Measurements from ENCODE around the gene ARMC2. TPM values are rescaled to one million over a fixed set of nuclear protein-coding genes. Genes with fewer than 3 reads are reported as not detected.

The ARMC2 gene
- total RNA-seq, 1 donor from 2014 or later, result 11.5 TPM

- no peak for DNase-seq (ENCODE audit: extremely low spot score in 2 of 2)
- H3K36me3 ChIP-seq, result peaks cover 0 to 87% of the 10 kb centered on the region in 2 donors
- no peaks in the 10 kb centered on the region for H3K9me3 ChIP-seq
- no peaks in the 10 kb centered on the region for H3K27me3 ChIP-seq
- intact Hi-C loops (cut with DNase I), result no loop called here
- H3K27ac ChIP-seq, result no peak overlapping the region
- no peaks in the 10 kb centered on the region for H3K4me1 ChIP-seq
- TF ChIP-seq, protein P1, sequence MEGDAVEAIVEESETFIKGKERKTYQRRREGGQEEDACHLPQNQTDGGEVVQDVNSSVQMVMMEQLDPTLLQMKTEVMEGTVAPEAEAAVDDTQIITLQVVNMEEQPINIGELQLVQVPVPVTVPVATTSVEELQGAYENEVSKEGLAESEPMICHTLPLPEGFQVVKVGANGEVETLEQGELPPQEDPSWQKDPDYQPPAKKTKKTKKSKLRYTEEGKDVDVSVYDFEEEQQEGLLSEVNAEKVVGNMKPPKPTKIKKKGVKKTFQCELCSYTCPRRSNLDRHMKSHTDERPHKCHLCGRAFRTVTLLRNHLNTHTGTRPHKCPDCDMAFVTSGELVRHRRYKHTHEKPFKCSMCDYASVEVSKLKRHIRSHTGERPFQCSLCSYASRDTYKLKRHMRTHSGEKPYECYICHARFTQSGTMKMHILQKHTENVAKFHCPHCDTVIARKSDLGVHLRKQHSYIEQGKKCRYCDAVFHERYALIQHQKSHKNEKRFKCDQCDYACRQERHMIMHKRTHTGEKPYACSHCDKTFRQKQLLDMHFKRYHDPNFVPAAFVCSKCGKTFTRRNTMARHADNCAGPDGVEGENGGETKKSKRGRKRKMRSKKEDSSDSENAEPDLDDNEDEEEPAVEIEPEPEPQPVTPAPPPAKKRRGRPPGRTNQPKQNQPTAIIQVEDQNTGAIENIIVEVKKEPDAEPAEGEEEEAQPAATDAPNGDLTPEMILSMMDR (IDR thresholded peaks at IDR 0.05), result no peak
- TF ChIP-seq POLR2A (IDR thresholded peaks at IDR 0.05) (no peak), POLR2AphosphoS5 (IDR thresholded peaks at IDR 0.05; ENCODE audit: insufficient read depth in 1 of 2, low read depth in 1 of 2) (no peak)
- H3K4me3 ChIP-seq, result no peak overlapping the region
Measured at GRCh38 chr6:108989700-108990099, 141.5 kb downstream of the ARMC2 start.

DNA sequence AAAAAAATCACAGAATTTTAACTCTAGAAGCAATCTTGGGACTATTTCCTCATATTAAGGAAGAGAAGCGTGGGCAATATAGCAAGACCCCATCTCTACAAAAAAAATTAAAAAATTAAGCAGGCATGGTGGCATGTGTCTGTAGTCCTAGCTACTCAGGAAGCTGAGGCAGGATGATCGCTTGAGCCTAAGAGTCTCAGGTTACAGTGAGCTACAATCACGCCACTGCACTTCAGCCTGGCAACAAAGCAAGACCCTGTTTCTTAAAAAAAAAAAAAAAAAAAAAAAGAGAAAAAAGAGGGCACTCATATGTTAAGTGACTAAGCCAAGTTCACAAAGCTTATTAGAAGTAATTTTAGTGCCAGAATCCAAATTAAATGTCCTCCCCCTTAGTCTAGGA lies 145.7 kb downstream of the ARMC2 start:
- Histone ChIP-seq H3K9me3 (no peaks in the 10 kb centered on the region), H3K36me3 (peaks cover 0 to 66% of the 10 kb centered on the region in 2 donors), H3K4me3 (no peak overlapping the region), H3K27ac (no peak overlapping the region), H3K4me1 (no peaks in the 10 kb centered on the region), H3K27me3 (no peaks in the 10 kb centered on the region)
- no peak for DNase-seq (ENCODE audit: extremely low spot score in 2 of 2)
- intact Hi-C loops (cut with DNase I), result no loop called here
- TF ChIP-seq, protein P1 (IDR thresholded peaks at IDR 0.05), result no peak
- TF ChIP-seq POLR2A (IDR thresholded peaks at IDR 0.05) (no peak), POLR2AphosphoS5 (IDR thresholded peaks at IDR 0.05; ENCODE audit: insufficient read depth in 1 of 2, low read depth in 1 of 2) (no peak)

DNA sequence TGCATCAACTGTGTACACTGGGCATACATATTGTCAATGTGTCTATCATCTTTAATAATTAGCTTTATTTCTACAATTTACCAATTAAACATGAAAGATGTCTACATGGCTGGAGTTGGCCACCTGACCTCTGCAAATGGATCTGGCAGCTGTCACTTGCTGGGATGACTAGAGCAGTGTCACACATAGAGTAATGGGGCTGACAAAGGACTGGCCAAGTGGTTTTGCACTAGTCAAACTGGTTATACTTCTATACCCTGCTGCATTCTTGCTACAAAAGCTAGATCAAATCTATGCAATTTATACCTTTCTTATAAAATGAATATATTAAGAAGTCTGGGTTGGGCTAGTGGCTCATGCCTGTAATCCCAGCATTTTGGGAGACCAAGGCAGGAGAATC lies 147.1 kb downstream of the ARMC2 start:
- no peaks in the 10 kb centered on the region for H3K27me3 ChIP-seq
- no peak overlapping the region for H3K27ac ChIP-seq

DNA sequence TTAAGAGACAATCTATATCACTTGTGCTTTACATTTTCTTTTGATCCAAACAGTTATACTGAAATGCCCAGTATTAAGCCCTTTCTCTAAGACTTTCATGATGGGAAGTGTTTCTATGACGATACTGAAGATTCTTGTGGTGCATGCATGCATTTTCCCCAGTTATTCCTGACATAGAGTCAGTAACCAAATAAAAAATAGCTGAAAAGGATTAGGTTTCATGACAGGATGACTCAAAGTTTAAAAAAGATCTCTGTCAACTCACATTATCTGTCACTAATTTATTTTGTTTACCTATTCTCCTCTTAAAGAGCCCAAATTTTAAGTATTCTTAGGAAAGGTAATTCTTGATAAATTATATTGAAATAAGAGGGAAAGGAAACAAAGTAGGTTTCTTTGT lies 148.0 kb downstream of the ARMC2 start:
- no peak overlapping the region for H3K27ac ChIP-seq
- no peak overlapping the region for H3K4me3 ChIP-seq
- peaks cover 14% of the 10 kb centered on the region for H3K4me1 ChIP-seq
- no peak for DNase-seq (ENCODE audit: extremely low spot score in 2 of 2)
- no peaks in the 10 kb centered on the region for H3K27me3 ChIP-seq
- H3K9me3 ChIP-seq, result no peaks in the 10 kb centered on the region
- H3K36me3 ChIP-seq, result peaks cover 0 to 57% of the 10 kb centered on the region in 2 donors
- intact Hi-C loops (cut with DNase I), result no loop called here
- TF ChIP-seq POLR2A (IDR thresholded peaks at IDR 0.05) (no peak), POLR2AphosphoS5 (IDR thresholded peaks at IDR 0.05; ENCODE audit: insufficient read depth in 1 of 2, low read depth in 1 of 2) (no peak)
- TF ChIP-seq, protein P1 (IDR thresholded peaks at IDR 0.05), result no peak

More for the DNA sequence above, 147.1 kb downstream of the ARMC2 start:
- intact Hi-C loops (cut with DNase I), result no loop called here
- no peak for TF ChIP-seq POLR2A (IDR thresholded peaks at IDR 0.05)
- no peak for TF ChIP-seq POLR2AphosphoS5 (IDR thresholded peaks at IDR 0.05; ENCODE audit: insufficient read depth in 1 of 2, low read depth in 1 of 2)
- TF ChIP-seq, protein P1 (IDR thresholded peaks at IDR 0.05), result no peak
- H3K36me3 ChIP-seq, result peaks cover 0 to 63% of the 10 kb centered on the region in 2 donors
- no peak overlapping the region for H3K4me3 ChIP-seq
- peaks cover 8% of the 10 kb centered on the region for H3K4me1 ChIP-seq
- no peaks in the 10 kb centered on the region for H3K9me3 ChIP-seq
- no peak for DNase-seq (ENCODE audit: extremely low spot score in 2 of 2)

- peaks cover 0 to 34% of the 10 kb centered on the region in 2 donors for H3K36me3 ChIP-seq
- intact Hi-C loops (cut with DNase I), result no loop called here
Measured at GRCh38 chr6:108998485-108998884, 150.3 kb downstream of the ARMC2 start.

More at GRCh38 chr6:108998485-108998884, 150.3 kb downstream of the ARMC2 start:
- H3K27ac ChIP-seq, result no peak overlapping the region
- no peak for DNase-seq (ENCODE audit: extremely low spot score in 2 of 2)
- TF ChIP-seq, protein P1 (IDR thresholded peaks at IDR 0.05), result no peak
- TF ChIP-seq POLR2AphosphoS5 (IDR thresholded peaks at IDR 0.05; ENCODE audit: insufficient read depth in 1 of 2, low read depth in 1 of 2), result no peak
- no peak for TF ChIP-seq POLR2A (IDR thresholded peaks at IDR 0.05)
- H3K9me3 ChIP-seq, result no peaks in the 10 kb centered on the region
- H3K4me1 ChIP-seq, result peaks cover 37% of the 10 kb centered on the region
- no peak overlapping the region for H3K4me3 ChIP-seq
- no peaks in the 10 kb centered on the region for H3K27me3 ChIP-seq
